Measurements from ENCODE around the gene ZAR1L. TPM values are rescaled to one million over a fixed set of nuclear protein-coding genes. Genes with fewer than 3 reads are reported as not detected.

ZAR1L gene
- total RNA-seq, 4 donors from 2014 or later: not detected

DNA sequence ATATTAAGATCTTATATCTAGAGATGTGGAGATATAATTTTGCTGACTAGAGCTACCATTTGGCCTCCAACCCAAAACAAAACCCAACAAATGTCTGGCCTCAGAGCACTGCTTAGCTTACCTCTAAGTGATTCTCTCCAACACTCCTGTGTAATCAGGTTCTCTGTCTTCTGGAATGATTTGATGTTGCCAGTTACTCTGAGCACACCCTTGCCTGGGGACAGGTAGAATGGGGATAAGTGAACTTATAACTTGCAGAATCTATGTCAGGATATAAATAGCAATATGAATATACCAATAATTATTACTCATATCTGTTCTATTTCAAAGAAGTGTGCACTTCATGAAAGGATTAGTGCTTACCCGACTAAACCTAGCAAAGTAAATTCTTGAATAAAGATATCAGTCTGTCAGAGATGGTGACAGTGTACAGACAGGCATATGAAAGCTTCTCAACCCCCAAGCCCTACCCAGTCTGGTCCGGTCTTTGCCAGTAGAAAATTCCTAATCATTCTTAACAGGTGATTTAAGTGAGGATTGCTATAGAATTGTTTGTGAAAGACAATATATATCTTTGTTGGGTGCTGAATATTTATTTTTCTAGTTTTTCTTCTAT lies 33.0 kb downstream of the ZAR1L start:
- Histone ChIP-seq H3K27me3 (no peaks in the 10 kb centered on the region), H3K9me3 (no peaks in the 10 kb centered on the region), H3K4me1 (no peaks in the 10 kb centered on the region), H3K4me3 (no peak overlapping the region), H3K27ac (no peak overlapping the region), H3K36me3 (peaks cover 0 to 6% (median 0%) of the 10 kb centered on the region in 3 donors)
- DNase-seq: no peak
- TF ChIP-seq POLR2A (IDR thresholded peaks at IDR 0.05): no peak
- TF ChIP-seq, protein P1, sequence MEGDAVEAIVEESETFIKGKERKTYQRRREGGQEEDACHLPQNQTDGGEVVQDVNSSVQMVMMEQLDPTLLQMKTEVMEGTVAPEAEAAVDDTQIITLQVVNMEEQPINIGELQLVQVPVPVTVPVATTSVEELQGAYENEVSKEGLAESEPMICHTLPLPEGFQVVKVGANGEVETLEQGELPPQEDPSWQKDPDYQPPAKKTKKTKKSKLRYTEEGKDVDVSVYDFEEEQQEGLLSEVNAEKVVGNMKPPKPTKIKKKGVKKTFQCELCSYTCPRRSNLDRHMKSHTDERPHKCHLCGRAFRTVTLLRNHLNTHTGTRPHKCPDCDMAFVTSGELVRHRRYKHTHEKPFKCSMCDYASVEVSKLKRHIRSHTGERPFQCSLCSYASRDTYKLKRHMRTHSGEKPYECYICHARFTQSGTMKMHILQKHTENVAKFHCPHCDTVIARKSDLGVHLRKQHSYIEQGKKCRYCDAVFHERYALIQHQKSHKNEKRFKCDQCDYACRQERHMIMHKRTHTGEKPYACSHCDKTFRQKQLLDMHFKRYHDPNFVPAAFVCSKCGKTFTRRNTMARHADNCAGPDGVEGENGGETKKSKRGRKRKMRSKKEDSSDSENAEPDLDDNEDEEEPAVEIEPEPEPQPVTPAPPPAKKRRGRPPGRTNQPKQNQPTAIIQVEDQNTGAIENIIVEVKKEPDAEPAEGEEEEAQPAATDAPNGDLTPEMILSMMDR (IDR thresholded peaks at IDR 0.05): no peak

DNA sequence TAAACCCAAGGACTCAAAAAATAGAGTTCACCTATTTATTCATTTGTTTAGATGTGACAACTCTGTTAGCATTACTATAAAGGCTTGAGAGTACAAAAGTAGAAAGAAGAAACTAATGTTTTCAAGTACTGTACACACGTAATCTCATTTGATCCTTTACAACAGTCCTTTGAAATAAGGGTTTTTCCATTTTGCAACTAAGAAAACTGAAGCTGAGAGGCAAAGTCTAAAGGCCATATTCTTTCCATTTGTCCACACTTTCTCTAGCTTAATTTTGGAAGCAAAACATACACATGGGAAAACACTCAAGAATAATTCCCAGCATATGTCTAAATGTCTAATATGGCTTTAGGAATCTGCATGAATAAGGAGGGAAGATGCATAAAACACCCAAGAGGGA lies 34.1 kb downstream of the ZAR1L start:
- no peaks in the 10 kb centered on the region for H3K9me3 ChIP-seq
- TF ChIP-seq, protein P1 (IDR thresholded peaks at IDR 0.05): no peak
- TF ChIP-seq POLR2A (IDR thresholded peaks at IDR 0.05): no peak
- no peak overlapping the region for H3K27ac ChIP-seq
- no peaks in the 10 kb centered on the region for H3K27me3 ChIP-seq
- H3K36me3 ChIP-seq: peaks cover 0 to 11% (median 0%) of the 10 kb centered on the region in 3 donors
- H3K4me1 ChIP-seq: no peaks in the 10 kb centered on the region
- no peak for DNase-seq
- H3K4me3 ChIP-seq: no peak overlapping the region

DNA sequence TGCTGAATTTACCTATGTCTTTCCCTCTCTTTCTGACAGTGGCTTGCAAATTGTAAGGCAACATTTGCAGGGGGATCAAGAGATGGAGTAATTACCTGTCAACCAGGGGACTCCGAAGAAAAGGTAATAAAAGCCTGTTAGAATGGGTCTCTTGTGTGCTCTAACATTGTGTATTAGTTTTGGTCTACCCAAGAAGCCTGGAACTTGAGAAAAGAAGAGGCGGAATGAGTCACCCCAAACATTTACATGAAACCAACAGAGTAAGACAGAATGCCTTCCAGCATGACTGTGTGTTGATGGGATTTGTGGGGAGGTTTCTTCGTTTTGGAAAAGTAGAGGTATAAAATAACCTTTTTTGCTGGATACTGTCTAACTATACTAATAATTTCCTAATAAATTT lies 36.7 kb downstream of the ZAR1L start:
- H3K27me3 ChIP-seq: no peaks in the 10 kb centered on the region
- peaks cover 0 to 11% (median 0%) of the 10 kb centered on the region in 3 donors for H3K36me3 ChIP-seq

DNA sequence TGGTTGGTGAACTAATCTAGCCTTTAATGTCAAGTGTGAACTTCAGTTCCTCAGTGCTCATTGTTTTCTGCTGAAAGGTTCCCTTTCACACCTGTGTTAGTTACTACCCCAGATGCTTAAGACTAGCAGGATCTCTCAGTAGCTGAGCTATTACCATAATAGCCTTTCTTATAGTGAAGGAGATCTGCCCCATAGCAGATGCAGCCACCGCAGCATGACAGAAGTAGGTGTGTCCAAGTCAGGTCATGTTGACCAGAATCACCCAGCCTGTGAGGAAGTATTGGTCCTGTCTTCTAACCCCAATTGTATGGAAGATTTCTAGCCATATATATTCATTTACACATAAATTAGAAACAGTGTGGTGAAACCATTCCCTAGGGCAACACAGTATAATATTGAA lies 37.3 kb downstream of the ZAR1L start:
- H3K27me3 ChIP-seq: no peaks in the 10 kb centered on the region
- H3K4me1 ChIP-seq: no peaks in the 10 kb centered on the region
- H3K9me3 ChIP-seq: no peaks in the 10 kb centered on the region
- TF ChIP-seq, protein P1 (IDR thresholded peaks at IDR 0.05): no peak
- TF ChIP-seq POLR2A (IDR thresholded peaks at IDR 0.05): no peak
- H3K4me3 ChIP-seq: no peak overlapping the region
- H3K27ac ChIP-seq: no peak overlapping the region
- no peak for DNase-seq
- H3K36me3 ChIP-seq: peaks cover 0 to 11% (median 0%) of the 10 kb centered on the region in 3 donors

More for the DNA sequence above, 36.7 kb downstream of the ZAR1L start:
- H3K4me1 ChIP-seq: no peaks in the 10 kb centered on the region
- TF ChIP-seq, protein P1 (IDR thresholded peaks at IDR 0.05): no peak
- no peak for TF ChIP-seq POLR2A (IDR thresholded peaks at IDR 0.05)
- H3K4me3 ChIP-seq: no peak overlapping the region
- no peaks in the 10 kb centered on the region for H3K9me3 ChIP-seq
- H3K27ac ChIP-seq: no peak overlapping the region
- DNase-seq: no peak

DNA sequence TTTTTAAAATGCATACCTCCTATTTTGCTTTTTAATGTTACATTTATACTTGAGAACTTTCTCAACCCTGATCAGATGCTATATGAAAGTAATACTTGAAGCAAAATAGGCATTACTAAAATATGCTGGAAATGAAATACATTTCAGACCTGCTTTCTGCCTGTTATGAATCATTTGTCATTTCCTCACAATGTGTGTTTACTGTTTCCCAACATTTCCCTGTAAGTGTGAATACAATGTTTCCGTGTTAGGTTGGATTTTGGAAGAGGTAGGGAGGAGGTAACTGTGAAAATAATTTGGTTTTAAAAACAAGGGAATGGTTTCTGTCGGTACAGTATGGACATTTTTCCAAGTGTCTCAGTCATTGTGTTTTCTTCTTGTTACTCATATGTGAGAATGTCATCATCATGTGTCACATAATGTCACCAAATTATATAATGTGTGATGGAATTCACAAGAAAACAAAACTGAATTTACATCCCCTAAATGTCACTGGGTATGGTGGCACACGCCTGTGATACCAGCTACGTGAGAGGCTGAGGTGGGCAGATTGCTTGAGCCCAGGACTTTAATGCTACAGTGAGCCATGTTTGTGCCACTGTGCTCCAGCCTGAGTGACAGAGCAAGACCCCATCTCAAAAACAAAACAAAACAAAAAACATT lies 43.0 kb downstream of the ZAR1L start:
- no peaks in the 10 kb centered on the region for H3K27me3 ChIP-seq
- no peak overlapping the region for H3K27ac ChIP-seq

More for the DNA sequence above, 43.0 kb downstream of the ZAR1L start:
- TF ChIP-seq POLR2A (IDR thresholded peaks at IDR 0.05): no peak
- TF ChIP-seq, protein P1 (IDR thresholded peaks at IDR 0.05): no peak
- DNase-seq: no peak
- Histone ChIP-seq H3K36me3 (peaks cover 0 to 5% (median 0%) of the 10 kb centered on the region in 3 donors), H3K4me1 (no peaks in the 10 kb centered on the region), H3K9me3 (no peaks in the 10 kb centered on the region), H3K4me3 (no peak overlapping the region)

Data from Peyer's patch (tissue), 4 donors.